HepG2 (cell line): ENCODE measurements around the gene SLC2A13. TPM values are rescaled to one million over a fixed set of nuclear protein-coding genes. Genes with fewer than 3 reads are reported as not detected.

Experiments used
- CSRNP2 ChIP-seq: sonication (generic); formaldehyde crosslinking; conservative IDR thresholded peaks from 2 replicates; pipeline ENCODE4 v1.8.0; 2022; ENCODE audit warnings: low read depth, missing genetic modification reagents
- HMGXB4 ChIP-seq, 2 experiments: sonication (generic) in 1 of 2; formaldehyde crosslinking in 1 of 2; IDR thresholded peaks; 2 replicates each; pipeline versions ENCODE4 v1.4.0 to v1.6.1; 2018 to 2020; ENCODE audit warnings: missing genetic modification reagents in 2 of 2, borderline replicate concordance in 1 of 2, low read depth in 1 of 2, mild to moderate bottlenecking in 1 of 2, missing biosample characterization in 1 of 2
- HNF4G ChIP-seq, 2 experiments: sonication (generic) in 1 of 2; formaldehyde crosslinking in 1 of 2; IDR thresholded peaks; 2 replicates each; pipeline versions ENCODE4 v1.4.0 to v1.6.1; 2011 to 2020; ENCODE audit warnings: borderline replicate concordance in 2 of 2, low read depth in 2 of 2, mild to moderate bottlenecking in 2 of 2, low read length in 1 of 2, missing genetic modification reagents in 1 of 2, moderate library complexity in 1 of 2
- KDM4B ChIP-seq: sonication (generic); formaldehyde crosslinking; IDR thresholded peaks from 2 replicates; pipeline ENCODE4 v1.4.0; 2020; ENCODE audit warnings: missing genetic modification reagents
- KLF15 ChIP-seq: sonication (generic); formaldehyde crosslinking; IDR thresholded peaks from 2 replicates; pipeline ENCODE4 v1.8.1; 2023; ENCODE audit warnings: borderline replicate concordance, mild to moderate bottlenecking, inconsistent platforms, missing genetic modification reagents, mixed read lengths
- MTA3 ChIP-seq: sonication (generic); formaldehyde crosslinking; IDR thresholded peaks from 2 replicates; pipeline ENCODE4 v1.4.0; 2020; ENCODE audit warnings: missing genetic modification reagents
- NFIC ChIP-seq: IDR thresholded peaks from 2 replicates; pipeline ENCODE4 v1.6.1; 2012; ENCODE audit warnings: mild to moderate bottlenecking, low read length, inconsistent platforms
- RARA ChIP-seq: IDR thresholded peaks from 2 replicates; pipeline ENCODE4 v1.6.1; 2016; ENCODE audit warnings: missing genetic modification reagents, missing compliant biosample characterization
- RELA ChIP-seq: sonication (generic); formaldehyde crosslinking; IDR thresholded peaks from 2 replicates; pipeline ENCODE4 v1.4.0; 2020; ENCODE audit warnings: missing genetic modification reagents
- SATB2 ChIP-seq: sonication (generic); formaldehyde crosslinking; IDR thresholded peaks from 2 replicates; pipeline ENCODE4 v1.5.0; 2020; ENCODE audit warnings: missing genetic modification reagents
- TBL1XR1 ChIP-seq: fragments of 150-350 bp; IDR thresholded peaks from 2 replicates; pipeline ENCODE4 v1.6.1; 2014; ENCODE audit warnings: borderline replicate concordance, low read length; ENCODE audit not compliant: partially characterized antibody
- TFAP4 ChIP-seq: sonication (generic); IDR thresholded peaks from 2 replicates; pipeline ENCODE4 v1.6.1; 2016; ENCODE audit warnings: low read depth, borderline replicate concordance
- TMF1 ChIP-seq: sonication (generic); formaldehyde crosslinking; IDR thresholded peaks from 2 replicates; pipeline ENCODE4 v1.8.1; 2022; ENCODE audit warnings: low read depth, missing genetic modification reagents
- YY1 ChIP-seq: IDR thresholded peaks from 2 replicates; pipeline ENCODE4 v1.6.1; 2011; ENCODE audit warnings: low read length, low read depth, moderate library complexity, mild to moderate bottlenecking; ENCODE audit not compliant: insufficient read depth, insufficient replicate concordance
- ZNF775 ChIP-seq: sonication (generic); formaldehyde crosslinking; IDR thresholded peaks from 2 replicates; pipeline ENCODE4 v1.4.0; 2020; ENCODE audit warnings: missing genetic modification reagents, mild to moderate bottlenecking, moderate library complexity, borderline replicate concordance
- ZNF841 ChIP-seq: sonication (generic); formaldehyde crosslinking; IDR thresholded peaks from 2 replicates; pipeline ENCODE4 v1.8.1; 2023; ENCODE audit warnings: missing genetic modification reagents, borderline replicate concordance
- polyA plus RNA-seq, 8 experiments: library from polyadenylated mRNA; depleted of rRNA in 3 of 8; stranded (reverse) in 7 of 8; unstranded in 1 of 8; fragments of >200 nt; fragmentation: Illumina TruSeq in 4 of 8; extraction: Trizol in 4 of 8; gene quantifications; 2 replicates each; pipeline versions ENCODE4 v1.2.1 to v1.2.3, GENCODE V29; 2011 to 2016; ENCODE audit warnings: low read depth in 4 of 8, missing spikeins in 1 of 8, mixed read lengths in 1 of 8; ENCODE audit not compliant: insufficient read depth in 1 of 8
- total RNA-seq, 5 experiments: library from RNA; depleted of rRNA; stranded (reverse); fragments of >200 nt; fragmentation: Illumina TruSeq; extraction: Trizol; gene quantifications; 2 replicates each; pipeline ENCODE4 v1.2.3, GENCODE V29; 2016; ENCODE audit warnings: low read depth in 1 of 5
- TF ChIP-seq, protein P1 (sequence below): sonication (generic); formaldehyde crosslinking; IDR thresholded peaks from 2 replicates; pipeline ENCODE4 v1.4.0; 2020; ENCODE audit warnings: mild to moderate bottlenecking, missing genetic modification reagents
- TF ChIP-seq, protein P2 (sequence below): IDR thresholded peaks from 2 replicates; pipeline ENCODE4 v1.6.1; 2016; ENCODE audit warnings: low read depth

Gene SLC2A13
- total and polyA plus RNA-seq, 2 of the 13 experiments (the other 11 are each of a cell fraction or from before 2014, with no cell fraction given), result 5.5 to 6.0 TPM

- no peak for TF ChIP-seq TBL1XR1
- no peak for TF ChIP-seq ZNF841
- TF ChIP-seq, protein P1, sequence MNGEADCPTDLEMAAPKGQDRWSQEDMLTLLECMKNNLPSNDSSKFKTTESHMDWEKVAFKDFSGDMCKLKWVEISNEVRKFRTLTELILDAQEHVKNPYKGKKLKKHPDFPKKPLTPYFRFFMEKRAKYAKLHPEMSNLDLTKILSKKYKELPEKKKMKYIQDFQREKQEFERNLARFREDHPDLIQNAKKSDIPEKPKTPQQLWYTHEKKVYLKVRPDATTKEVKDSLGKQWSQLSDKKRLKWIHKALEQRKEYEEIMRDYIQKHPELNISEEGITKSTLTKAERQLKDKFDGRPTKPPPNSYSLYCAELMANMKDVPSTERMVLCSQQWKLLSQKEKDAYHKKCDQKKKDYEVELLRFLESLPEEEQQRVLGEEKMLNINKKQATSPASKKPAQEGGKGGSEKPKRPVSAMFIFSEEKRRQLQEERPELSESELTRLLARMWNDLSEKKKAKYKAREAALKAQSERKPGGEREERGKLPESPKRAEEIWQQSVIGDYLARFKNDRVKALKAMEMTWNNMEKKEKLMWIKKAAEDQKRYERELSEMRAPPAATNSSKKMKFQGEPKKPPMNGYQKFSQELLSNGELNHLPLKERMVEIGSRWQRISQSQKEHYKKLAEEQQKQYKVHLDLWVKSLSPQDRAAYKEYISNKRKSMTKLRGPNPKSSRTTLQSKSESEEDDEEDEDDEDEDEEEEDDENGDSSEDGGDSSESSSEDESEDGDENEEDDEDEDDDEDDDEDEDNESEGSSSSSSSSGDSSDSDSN (CRISPR knock-in tag), result no peak
- no peak for TF ChIP-seq KLF15 (CRISPR knock-in tag)
- TF ChIP-seq CSRNP2 (CRISPR knock-in tag), result no peak
- no peak for TF ChIP-seq MTA3
- TF ChIP-seq SATB2 (CRISPR knock-in tag), result no peak
- TF ChIP-seq YY1, result no peak
- no peak for TF ChIP-seq ZNF775 (CRISPR knock-in tag)
- no peak for TF ChIP-seq RARA (CRISPR knock-in tag)
- TF ChIP-seq HNF4G (IDR thresholded peaks at IDR 0.05; ENCODE audit: borderline replicate concordance, low read depth, low read length), result peak; percentile 54
- no peak for TF ChIP-seq HNF4G (CRISPR knock-in tag; IDR thresholded peaks at IDR 0.05; ENCODE audit: borderline replicate concordance, low read depth)
- no peak for TF ChIP-seq NFIC
- TF ChIP-seq, protein P2, sequence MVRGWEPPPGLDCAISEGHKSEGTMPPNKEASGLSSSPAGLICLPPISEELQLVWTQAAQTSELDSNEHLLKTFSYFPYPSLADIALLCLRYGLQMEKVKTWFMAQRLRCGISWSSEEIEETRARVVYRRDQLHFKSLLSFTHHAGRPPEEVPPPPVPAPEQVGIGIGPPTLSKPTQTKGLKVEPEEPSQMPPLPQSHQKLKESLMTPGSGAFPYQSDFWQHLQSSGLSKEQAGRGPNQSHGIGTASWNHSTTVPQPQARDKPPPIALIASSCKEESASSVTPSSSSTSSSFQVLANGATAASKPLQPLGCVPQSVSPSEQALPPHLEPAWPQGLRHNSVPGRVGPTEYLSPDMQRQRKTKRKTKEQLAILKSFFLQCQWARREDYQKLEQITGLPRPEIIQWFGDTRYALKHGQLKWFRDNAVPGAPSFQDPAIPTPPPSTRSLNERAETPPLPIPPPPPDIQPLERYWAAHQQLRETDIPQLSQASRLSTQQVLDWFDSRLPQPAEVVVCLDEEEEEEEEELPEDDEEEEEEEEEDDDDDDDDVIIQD (CRISPR knock-in tag), result no peak
- TF ChIP-seq KDM4B (CRISPR knock-in tag), result no peak
- no peak for TF ChIP-seq TFAP4
- no peak for TF ChIP-seq RELA (CRISPR knock-in tag)
- no peak for TF ChIP-seq TMF1 (CRISPR knock-in tag)
- TF ChIP-seq HMGXB4 (CRISPR knock-in tag; IDR thresholded peaks at IDR 0.05; ENCODE audit: borderline replicate concordance in 1 of 2, low read depth in 1 of 2), result no peak
These were observed 103.4 kb downstream of the SLC2A13 start (continued) for GRCh38 chr12:40002178-40003169.
